H1 (cell line): ENCODE measurements around the gene PGAM1. TPM values are rescaled to one million over a fixed set of nuclear protein-coding genes. Genes with fewer than 3 reads are reported as not detected.

Experiments used
- CTCF ChIA-PET: fragments of 300-600 bp; sonication (Branson Sonifier 250); formaldehyde crosslinking; loops from one replicate; lab custom pipeline; 2021; ENCODE audit not compliant: partially characterized antibody; lab: Charles Lee
- POLR2A ChIA-PET: fragments of 300-600 bp; sonication (Branson Sonifier 250); formaldehyde crosslinking; loops from one replicate; lab custom pipeline; 2021; ENCODE audit warnings: inconsistent platforms; ENCODE audit not compliant: partially characterized antibody; lab: Charles Lee
- DNase-seq, 2 experiments: peaks; one replicate each; pipeline versions ENCODE4 v3.0.0 to v3.0.0-alpha.2; 2010 to 2022; ENCODE audit warnings: low spot score in 2 of 2, low read depth in 1 of 2, mixed read lengths in 1 of 2
- FAIRE-seq: peaks from 2 replicates; lab custom pipeline; 2011; peaks lifted over from hg19 to GRCh38; lab: Jason Lieb, UNC
- H2AFZ ChIP-seq: 2 replicates; pipeline ENCODE4 v1.8.1; 2012; ENCODE audit warnings: low read length, inconsistent platforms
- H2AK5ac ChIP-seq: 2 replicates; pipeline ENCODE4 v1.6.1; 2013; ENCODE audit warnings: low read depth, low read length
- H2BK120ac ChIP-seq: replicated peaks from 2 replicates; pipeline ENCODE3; 2013; ENCODE audit warnings: low read depth, low read length, inconsistent platforms
- H2BK12ac ChIP-seq: 2 replicates; pipeline ENCODE4 v1.6.1; 2013; ENCODE audit warnings: low read depth, low read length
- H2BK15ac ChIP-seq: 2 replicates; pipeline ENCODE4 v1.6.1; 2013; ENCODE audit warnings: low read length
- H2BK20ac ChIP-seq: 2 replicates; pipeline ENCODE4 v1.6.1; 2013; ENCODE audit warnings: low read length
- H2BK5ac ChIP-seq: 2 replicates; pipeline ENCODE4 v1.6.1; 2013; ENCODE audit warnings: low read depth, low read length
- H3K14ac ChIP-seq: 2 replicates; pipeline ENCODE4 v1.6.1; 2013; ENCODE audit warnings: inconsistent platforms; ENCODE audit not compliant: insufficient read length
- H3K18ac ChIP-seq: 2 replicates; pipeline ENCODE4 v1.6.1; 2013; ENCODE audit warnings: low read length; ENCODE audit errors: extremely low read depth
- H3K23ac ChIP-seq: 2 replicates; pipeline ENCODE4 v1.6.1; 2013; ENCODE audit warnings: inconsistent platforms; ENCODE audit not compliant: insufficient read length
- H3K23me2 ChIP-seq: 2 replicates; pipeline ENCODE4 v1.6.1; 2013; ENCODE audit warnings: low read depth, low read length
- H3K27ac ChIP-seq: 2 replicates; pipeline ENCODE4 v1.6.1; 2011; ENCODE audit warnings: low read depth, low read length, inconsistent platforms
- H3K27me3 ChIP-seq, 4 experiments: replicated peaks in 1 of 4; 1 replicate in 1 of 4; 2 replicates in 3 of 4; pipeline versions ENCODE4 v1.6.1 to v1.8.1; 2011 to 2013; ENCODE audit warnings: low read length in 3 of 4, mild to moderate bottlenecking in 3 of 4, inconsistent platforms in 2 of 4, mixed read lengths in 2 of 4, moderate library complexity in 1 of 4; ENCODE audit not compliant: control insufficient read depth in 3 of 4, insufficient read depth in 3 of 4; ENCODE audit errors: extremely low read depth in 1 of 4
- H3K36me3 ChIP-seq, 4 experiments: 2 replicates each; pipeline versions ENCODE4 v1.6.1 to v1.8.1; 2011 to 2013; ENCODE audit warnings: mild to moderate bottlenecking in 4 of 4, low read length in 3 of 4, moderate library complexity in 2 of 4, control low read depth in 1 of 4, inconsistent platforms in 1 of 4; ENCODE audit not compliant: insufficient read depth in 4 of 4, control insufficient read depth in 2 of 4
- H3K4ac ChIP-seq: replicated peaks from 2 replicates; pipeline ENCODE3; 2013; ENCODE audit warnings: low read length, low read depth, mixed read lengths, inconsistent platforms; ENCODE audit not compliant: insufficient read length
- H3K4me1 ChIP-seq, 4 experiments: replicated peaks in 1 of 4; 1 replicate in 1 of 4; 2 replicates in 3 of 4; pipeline versions ENCODE4 v1.6.1 to v1.8.1; 2011 to 2013; ENCODE audit warnings: low read length in 3 of 4, inconsistent platforms in 2 of 4, mixed read lengths in 1 of 4; ENCODE audit not compliant: insufficient read depth in 4 of 4, control insufficient read depth in 3 of 4
- H3K4me2 ChIP-seq, 2 experiments: 2 replicates each; pipeline versions ENCODE4 v1.6.1 to v1.8.1; 2011 to 2013; ENCODE audit warnings: low read depth in 2 of 2, low read length in 2 of 2, control low read depth in 1 of 2, inconsistent platforms in 1 of 2, mild to moderate bottlenecking in 1 of 2; ENCODE audit not compliant: insufficient read depth in 1 of 2
- H3K4me3 ChIP-seq, 4 experiments: fragments of 200-600, 300-600 bp in 1 of 4; sonication (generic), shearing (Covaris generic), sonication (Bioruptor Twin) in 1 of 4; 2 replicates each; pipeline versions ENCODE4 v1.5.1 to v1.8.1; 2011 to 2016; ENCODE audit warnings: low read length in 4 of 4, low read depth in 3 of 4, control low read depth in 2 of 4, inconsistent platforms in 2 of 4, mild to moderate bottlenecking in 2 of 4, mixed read lengths in 1 of 4, moderate library complexity in 1 of 4; ENCODE audit not compliant: insufficient read depth in 2 of 4; ENCODE audit errors: extremely low read depth in 1 of 4
- H3K56ac ChIP-seq: replicated peaks from 2 replicates; pipeline ENCODE3; 2013; ENCODE audit warnings: low read depth, mild to moderate bottlenecking, mixed read lengths, low read length, inconsistent platforms; ENCODE audit not compliant: insufficient read length
- H3K79me1 ChIP-seq: 2 replicates; pipeline ENCODE4 v1.6.1; 2013; ENCODE audit warnings: low read depth, low read length, control low read depth
- H3K79me2 ChIP-seq, 2 experiments: 2 replicates each; pipeline versions ENCODE4 v1.6.1 to v1.8.1; 2012 to 2013; ENCODE audit warnings: low read length in 2 of 2, mild to moderate bottlenecking in 2 of 2, inconsistent platforms in 1 of 2; ENCODE audit not compliant: insufficient read depth in 2 of 2, control insufficient read depth in 1 of 2
- H3K9ac ChIP-seq, 4 experiments: replicated peaks in 1 of 4; 1 replicate in 1 of 4; 2 replicates in 3 of 4; pipeline versions ENCODE4 v1.6.1 to v1.8.1; 2011 to 2013; ENCODE audit warnings: low read depth in 3 of 4, low read length in 3 of 4, control low read depth in 2 of 4, mild to moderate bottlenecking in 2 of 4, moderate library complexity in 2 of 4, inconsistent platforms in 1 of 4; ENCODE audit errors: extremely low read depth in 1 of 4
- H3K9me3 ChIP-seq, 2 experiments: 2 replicates each; pipeline versions ENCODE4 v1.6.1 to v1.8.1; 2012 to 2013; ENCODE audit warnings: mild to moderate bottlenecking in 2 of 2, moderate library complexity in 2 of 2, control low read depth in 1 of 2, inconsistent platforms in 1 of 2, low read depth in 1 of 2, low read length in 1 of 2, mixed read lengths in 1 of 2; ENCODE audit not compliant: insufficient read depth in 2 of 2
- H4K20me1 ChIP-seq, 2 experiments: replicated peaks in 1 of 2; 2 replicates each; pipeline versions ENCODE3 to v1.8.1; 2011 to 2013; ENCODE audit warnings: inconsistent platforms in 2 of 2, low read length in 2 of 2, mild to moderate bottlenecking in 1 of 2; ENCODE audit not compliant: insufficient read depth in 2 of 2, control insufficient read depth in 1 of 2
- H4K5ac ChIP-seq: 2 replicates; pipeline ENCODE4 v1.6.1; 2013; ENCODE audit warnings: low read length, low read depth, mixed read lengths, inconsistent platforms; ENCODE audit not compliant: insufficient read length
- H4K8ac ChIP-seq: 2 replicates; pipeline ENCODE4 v1.8.0; 2013; ENCODE audit warnings: mild to moderate bottlenecking, moderate library complexity, low read length, inconsistent platforms; ENCODE audit not compliant: insufficient read depth; ENCODE audit errors: extremely low read depth
- H4K91ac ChIP-seq: replicated peaks from 2 replicates; pipeline ENCODE3; 2013; ENCODE audit warnings: low read length, mixed read lengths, inconsistent platforms; ENCODE audit not compliant: insufficient read length
- ASH2L ChIP-seq: fragments of 200-600, 300-600 bp; sonication (generic); IDR thresholded peaks from one replicate; pipeline ENCODE4 v1.7.1; 2017; ENCODE audit warnings: low read length
- EP300 ChIP-seq, 2 experiments: IDR thresholded peaks; 1 replicate in 1 of 2; 2 replicates in 1 of 2; pipeline ENCODE4 v1.6.1; 2011 to 2012; ENCODE audit warnings: low read depth in 2 of 2, low read length in 2 of 2, mild to moderate bottlenecking in 2 of 2, borderline replicate concordance in 1 of 2, inconsistent platforms in 1 of 2, moderate library complexity in 1 of 2
- HDAC2 ChIP-seq, 2 experiments: fragments of 300-600 bp in 1 of 2; sonication (generic) in 1 of 2; IDR thresholded peaks; 2 replicates each; pipeline ENCODE4 v1.6.1; 2011 to 2012; ENCODE audit warnings: low read depth in 2 of 2, low read length in 2 of 2, mild to moderate bottlenecking in 2 of 2, moderate library complexity in 2 of 2, borderline replicate concordance in 1 of 2, inconsistent platforms in 1 of 2
- HDAC6 ChIP-seq: IDR thresholded peaks from one replicate; pipeline ENCODE4 v1.7.1; 2012; ENCODE audit warnings: low read depth, mild to moderate bottlenecking, inconsistent platforms, low read length, moderate library complexity
- JUN ChIP-seq: IDR thresholded peaks from 2 replicates; pipeline ENCODE4 v1.6.1; 2011; ENCODE audit warnings: low read depth, mild to moderate bottlenecking, improper control_type of control experiment, low read length
- NANOG ChIP-seq: IDR thresholded peaks from 2 replicates; pipeline ENCODE4 v1.6.1; 2011; ENCODE audit warnings: low read length, low read depth, mild to moderate bottlenecking, inconsistent platforms; ENCODE audit not compliant: insufficient read depth, poor library complexity, severe bottlenecking
- POLR2A ChIP-seq, 2 experiments: IDR thresholded peaks; 1 replicate in 1 of 2; 2 replicates in 1 of 2; pipeline ENCODE4 v1.6.1; 2011; ENCODE audit warnings: low read depth in 2 of 2, low read length in 2 of 2, mild to moderate bottlenecking in 2 of 2; ENCODE audit errors: control extremely low read depth in 1 of 2
- RAD21 ChIP-seq, 2 experiments: IDR thresholded peaks in 1 of 2; conservative IDR thresholded peaks in 1 of 2; 2 replicates each; pipeline ENCODE4 v1.6.1; 2011; ENCODE audit warnings: low read depth in 2 of 2, low read length in 2 of 2, improper control_type of control experiment in 1 of 2, inconsistent platforms in 1 of 2, mild to moderate bottlenecking in 1 of 2, moderate library complexity in 1 of 2
- RFX5 ChIP-seq: IDR thresholded peaks from 2 replicates; pipeline ENCODE4 v1.6.1; 2011; ENCODE audit warnings: low read depth, low read length, improper control_type of control experiment, borderline replicate concordance
- SRF ChIP-seq: IDR thresholded peaks from 2 replicates; pipeline ENCODE4 v1.6.1; 2011; ENCODE audit warnings: mild to moderate bottlenecking, low read depth, low read length, moderate library complexity
- SUZ12 ChIP-seq: fragments of 200-600 bp; sonication (generic); IDR thresholded peaks from 2 replicates; pipeline ENCODE4 v1.6.1; 2012; ENCODE audit warnings: mild to moderate bottlenecking, inconsistent platforms, low read length, moderate library complexity, mixed read lengths
- TCF12 ChIP-seq: IDR thresholded peaks from 2 replicates; pipeline ENCODE4 v1.6.1; 2011; ENCODE audit warnings: low read depth, mild to moderate bottlenecking, low read length
- YY1 ChIP-seq: IDR thresholded peaks from 2 replicates; pipeline ENCODE4 v1.6.1; 2011; ENCODE audit warnings: low read depth, mild to moderate bottlenecking, low read length
- ZNF274 ChIP-seq: IDR thresholded peaks from 2 replicates; pipeline ENCODE4 v1.7.0; 2012; ENCODE audit warnings: low read length, borderline replicate concordance; ENCODE audit errors: extremely low read depth
- WGBS, 2 experiments: shearing (Covaris generic) in 1 of 2; methylation state at CpG; one replicate each; pipeline versions ENCODE4 v1.1.6 to v1.1.7; 2013 to 2015; ENCODE audit warnings: low lambda C conversion rate in 2 of 2, mixed read lengths in 2 of 2, inconsistent platforms in 1 of 2, low coverage in 1 of 2, missing lambda C conversion rate in 1 of 2; ENCODE audit not compliant: insufficient replicate concordance in 2 of 2, insufficient coverage in 1 of 2, insufficient read length in 1 of 2; ENCODE audit errors: extremely low coverage in 1 of 2, missing lambda C conversion rate in 1 of 2; 5-methylcytosine and 5-hydroxymethylcytosine counted together
- polyA plus RNA-seq, 7 experiments: library from polyadenylated mRNA; depleted of rRNA in 3 of 7; stranded (reverse) in 5 of 7; unstranded in 2 of 7; fragments of >200 nt in 5 of 7; fragments of 200-250 nt in 2 of 7; gene quantifications; 1 replicate in 5 of 7; 2 replicates in 1 of 7; 4 replicates in 1 of 7; pipeline versions ENCODE4 v1.2.1 to v1.2.3, GENCODE V29; 2011 to 2013; ENCODE audit warnings: missing spikeins in 2 of 7, mixed read lengths in 2 of 7
- total RNA-seq: library from RNA; stranded (reverse); fragmentation: NEBNext Ultra II Directional; extraction: Animal tissue kit (Norgen Biotek cat#: 25700); gene quantifications from 2 replicates; pipeline ENCODE4 v1.2.1, GENCODE V29; 2021

PGAM1 gene
- total and polyA plus RNA-seq, 2 of the 8 experiments (the other 6 are each of a cell fraction or from before 2014, with no cell fraction given) = 791 to 799 TPM

DNA sequence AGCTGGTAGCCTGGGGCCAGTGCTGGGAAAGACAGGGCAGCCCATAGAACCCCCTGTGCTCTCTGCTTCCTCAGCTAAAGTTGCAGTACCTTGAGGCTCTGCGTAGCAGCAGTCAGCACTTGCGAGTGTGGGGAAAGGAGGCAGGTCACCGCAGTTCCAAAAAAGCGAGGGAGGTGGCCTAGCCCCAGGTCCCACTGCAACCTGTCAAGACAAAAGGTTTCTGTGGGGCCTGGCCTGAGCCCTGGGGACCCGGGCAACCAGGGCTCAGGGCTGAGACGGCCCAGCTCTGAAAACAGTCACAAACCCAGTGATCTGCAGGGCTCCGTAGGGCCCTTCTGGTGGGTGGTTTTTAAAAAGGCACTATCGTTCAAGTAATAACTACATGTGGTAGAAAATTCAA is 44.4 kb upstream of the PGAM1 start:
- no peak overlapping the region for H4K8ac ChIP-seq
- no peaks in the 10 kb centered on the region for H3K79me2 ChIP-seq
- no peak overlapping the region for H2BK20ac ChIP-seq
- H2BK12ac ChIP-seq = no peak overlapping the region
- H3K18ac ChIP-seq = no peak overlapping the region
- no peak overlapping the region for H2AFZ ChIP-seq
- no peak overlapping the region for H2AK5ac ChIP-seq
- H3K23me2 ChIP-seq = no peaks in the 10 kb centered on the region
- CTCF ChIA-PET = interaction anchor here (1.2 kb wide), 1 partner anchor 26 kb away, joined by 3 read pairs; no protein-coding TSS in a partner anchor
- no peak overlapping the region for H2BK15ac ChIP-seq
- no peaks in the 10 kb centered on the region for H3K79me1 ChIP-seq
- no peak overlapping the region for H3K14ac ChIP-seq
- H2BK120ac ChIP-seq = no peak overlapping the region
- no peak overlapping the region for H3K27ac ChIP-seq
- no peak overlapping the region for H3K4me2 ChIP-seq
- no peak overlapping the region for H2BK5ac ChIP-seq
- TF ChIP-seq JUN (no peak), SRF (no peak), SUZ12 (no peak), POLR2A (IDR thresholded peaks at IDR 0.05; ENCODE audit: control extremely low read depth in 1 of 2, low read depth in 2 of 2, low read length in 2 of 2) (no peak), ZNF274 (no peak), HDAC2 (IDR thresholded peaks at IDR 0.05; ENCODE audit: borderline replicate concordance in 1 of 2, low read depth in 2 of 2, low read length in 2 of 2) (no peak), RAD21 (IDR thresholded peaks at IDR 0.05 in 1 of 2, conservative IDR thresholded peaks at IDR 0.05 in 1 of 2; ENCODE audit: low read depth in 2 of 2, low read length in 2 of 2) (no peak), NANOG (no peak), YY1 (no peak), EP300 (IDR thresholded peaks at IDR 0.05; ENCODE audit: borderline replicate concordance in 1 of 2, low read depth in 2 of 2, low read length in 2 of 2) (no peak), RFX5 (no peak), TCF12 (no peak), HDAC6 (no peak), ASH2L (no peak)
- no peak for FAIRE-seq
- 85% methylated on average over 8 of the region's 8 CpGs; no CpG with 5 or more reads in 1 of the 2 experiments for WGBS, 2 experiments
- H4K20me1 ChIP-seq = peaks cover 0 to 3% of the 10 kb centered on the region in 2 experiments
- no peaks in the 10 kb centered on the region for H3K4me1 ChIP-seq
- H4K91ac ChIP-seq = no peak overlapping the region
- no peak overlapping the region for H4K5ac ChIP-seq
- H3K9me3 ChIP-seq = no peaks in the 10 kb centered on the region
- POLR2A ChIA-PET = interaction anchor here (1.2 to 3.3 kb wide), 3 partner anchors 19 to 46 kb away, joined by 4 to 10 read pairs (median 4); partner anchors contain the start of gene RRP12
- H3K4ac ChIP-seq = no peak overlapping the region
- no peak overlapping the region for H3K56ac ChIP-seq
- peaks cover 2 to 47% (median 40%) of the 10 kb centered on the region in 4 experiments; a peak in 7 of 8 replicates for H3K36me3 ChIP-seq
- H3K4me3 ChIP-seq = no peak overlapping the region
- DNase-seq = no peak
- H3K9ac ChIP-seq = no peak overlapping the region
- no peaks in the 10 kb centered on the region for H3K27me3 ChIP-seq
- no peak overlapping the region for H3K23ac ChIP-seq
